AG10803 (cell line): ENCODE results near the gene NPDC1.

Experiments
- DNase-seq: peaks from one replicate; pipeline ENCODE4 v3.0.0; 2010; ENCODE audit warnings: low read depth
- H3K4me3 ChIP-seq: 2 replicates; pipeline ENCODE4 v1.5.1; 2011; ENCODE audit warnings: mild to moderate bottlenecking, low read length, control low read depth
- CTCF ChIP-seq: conservative IDR thresholded peaks from 2 replicates; pipeline ENCODE4 v1.5.1; 2011; ENCODE audit warnings: mild to moderate bottlenecking, low read length, control low read depth, inconsistent platforms

Gene NPDC1

GRCh38 chr9:137023583-137023991, 22.4 kb downstream of the NPDC1 start:
- DNase-seq = no peak
- no peak for TF ChIP-seq CTCF
- no peak overlapping the region for H3K4me3 ChIP-seq

- no peak overlapping the region for H3K4me3 ChIP-seq
- no peak for DNase-seq
- TF ChIP-seq CTCF = no peak
Measured at GRCh38 chr9:137023157-137023556, 22.8 kb downstream of the NPDC1 start.

- no peak for DNase-seq
- H3K4me3 ChIP-seq = no peak overlapping the region
- no peak for TF ChIP-seq CTCF
Measured at GRCh38 chr9:137022662-137023008, 23.3 kb downstream of the NPDC1 start.

GRCh38 chr9:137021979-137022661, 23.9 kb downstream of the NPDC1 start:
- TF ChIP-seq CTCF = no peak
- peak; percentile 35 for DNase-seq
- H3K4me3 ChIP-seq = no peak overlapping the region

- TF ChIP-seq CTCF = no peak
- no peak overlapping the region for H3K4me3 ChIP-seq
- no peak for DNase-seq
Measured at GRCh38 chr9:137021568-137021978, 24.4 kb downstream of the NPDC1 start.

- no peak for DNase-seq
- TF ChIP-seq CTCF = no peak
- no peak overlapping the region for H3K4me3 ChIP-seq
Measured at GRCh38 chr9:137020771-137021567, 25.0 kb downstream of the NPDC1 start.
